Gastrocnemius medialis (tissue), 4 donors: Measurements from ENCODE around the gene RNF43.

Source experiments
- POLR2A ChIP-seq, 2 donors: fragments of 450-650 bp; IDR thresholded peaks; one replicate each; pipeline ENCODE4 v1.6.1; 2017; ENCODE audit warnings: antibody characterized with exemption in 2 of 2, mild to moderate bottlenecking in 2 of 2, moderate library complexity in 2 of 2
- TF ChIP-seq, protein P1 (sequence below), 5 experiments: fragments of 450-650 bp in 3 of 5; fragments of 200-600 bp in 2 of 5; sonication (generic) in 2 of 5; IDR thresholded peaks in 4 of 5; conservative IDR thresholded peaks in 1 of 5; 1 replicate in 4 of 5; 2 replicates in 1 of 5; pipeline ENCODE4 v1.5.1; 2016 to 2019; ENCODE audit warnings: antibody characterized with exemption in 5 of 5, mild to moderate bottlenecking in 3 of 5, moderate library complexity in 3 of 5

DNA sequence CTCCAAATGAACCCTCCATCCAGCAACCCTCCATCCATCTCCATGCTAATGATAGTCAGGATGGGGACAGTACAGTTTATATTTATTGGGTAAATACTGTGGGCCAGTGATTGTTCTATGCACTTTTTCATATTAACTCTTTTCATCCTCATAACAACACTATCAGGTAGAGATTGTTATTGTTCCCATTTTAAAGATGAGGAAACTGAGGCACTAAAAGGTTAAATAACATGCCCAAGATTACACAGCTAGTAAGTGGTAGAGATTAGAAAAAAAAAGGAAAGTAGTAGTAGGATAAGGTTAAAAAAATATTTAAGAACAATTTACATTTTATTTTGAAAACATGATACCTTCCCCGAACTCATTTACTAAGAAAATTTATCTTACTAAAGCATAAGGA, 43.4 kb downstream of the RNF43 start:
- TF ChIP-seq, protein P1, sequence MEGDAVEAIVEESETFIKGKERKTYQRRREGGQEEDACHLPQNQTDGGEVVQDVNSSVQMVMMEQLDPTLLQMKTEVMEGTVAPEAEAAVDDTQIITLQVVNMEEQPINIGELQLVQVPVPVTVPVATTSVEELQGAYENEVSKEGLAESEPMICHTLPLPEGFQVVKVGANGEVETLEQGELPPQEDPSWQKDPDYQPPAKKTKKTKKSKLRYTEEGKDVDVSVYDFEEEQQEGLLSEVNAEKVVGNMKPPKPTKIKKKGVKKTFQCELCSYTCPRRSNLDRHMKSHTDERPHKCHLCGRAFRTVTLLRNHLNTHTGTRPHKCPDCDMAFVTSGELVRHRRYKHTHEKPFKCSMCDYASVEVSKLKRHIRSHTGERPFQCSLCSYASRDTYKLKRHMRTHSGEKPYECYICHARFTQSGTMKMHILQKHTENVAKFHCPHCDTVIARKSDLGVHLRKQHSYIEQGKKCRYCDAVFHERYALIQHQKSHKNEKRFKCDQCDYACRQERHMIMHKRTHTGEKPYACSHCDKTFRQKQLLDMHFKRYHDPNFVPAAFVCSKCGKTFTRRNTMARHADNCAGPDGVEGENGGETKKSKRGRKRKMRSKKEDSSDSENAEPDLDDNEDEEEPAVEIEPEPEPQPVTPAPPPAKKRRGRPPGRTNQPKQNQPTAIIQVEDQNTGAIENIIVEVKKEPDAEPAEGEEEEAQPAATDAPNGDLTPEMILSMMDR (IDR thresholded peaks at IDR 0.05 in 4 of 5, conservative IDR thresholded peaks at IDR 0.05 in 1 of 5): no peak
- TF ChIP-seq POLR2A (IDR thresholded peaks at IDR 0.05): no peak
